ENCODE data around the gene ZNF221. TPM values are rescaled to one million over a fixed set of nuclear protein-coding genes. Genes with fewer than 3 reads are reported as not detected.

The ZNF221 gene
- total RNA-seq, 1 experiment from 2014 or later: 6.2 TPM

DNA sequence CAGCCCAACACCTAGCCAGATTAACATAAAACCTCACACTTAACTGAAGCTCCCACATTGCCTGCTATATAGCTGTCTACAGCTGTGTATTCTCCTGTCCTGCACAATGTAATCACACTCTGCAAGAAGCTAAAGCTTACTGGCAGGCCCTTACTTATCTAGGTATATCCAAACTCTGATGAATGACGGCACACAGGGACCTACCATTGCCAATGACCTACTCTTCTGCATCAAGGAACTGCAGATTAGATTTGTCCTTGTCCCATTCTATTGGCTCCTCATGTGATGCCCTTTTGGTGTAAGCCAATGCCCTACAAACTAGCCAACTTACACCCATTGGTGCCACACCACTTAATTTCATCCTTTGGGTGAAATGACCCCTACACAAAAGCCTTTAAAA is 42.4 kb upstream of the ZNF221 start:
- Mint-ChIP-seq H3K36me3 (ENCODE audit: insufficient read depth, unreplicated experiment) (peaks cover 14% of the 10 kb centered on the region), H3K27me3 (ENCODE audit: insufficient read depth, unreplicated experiment) (no peaks in the 10 kb centered on the region), H3K9me3 (ENCODE audit: unreplicated experiment) (peaks cover 55% of the 10 kb centered on the region), H3K4me3 (ENCODE audit: unreplicated experiment) (no peak overlapping the region), H3K4me1 (ENCODE audit: low read depth, unreplicated experiment) (no peaks in the 10 kb centered on the region), H3K27ac (ENCODE audit: unreplicated experiment) (no peak overlapping the region)
- ChIA-PET CTCF (no interaction called here), POLR2A (no interaction called here)
- no peaks in the 10 kb centered on the region for H3K27me3 ChIP-seq (replicated peaks; ENCODE audit: control insufficient read depth, insufficient read depth, low read length)
- 0 out of 2 replicates have a peak, but pooled peaks cover 2% of the 10 kb centered on the region for H3K36me3 ChIP-seq (ENCODE audit: control insufficient read depth, insufficient read depth, low read length)
- intact Hi-C loops (cut with micrococcal nuclease; ENCODE audit: unreplicated experiment): no loop called here
- H3K4me3 ChIP-seq (ENCODE audit: low read depth, low read length): no peak overlapping the region
- no peak for DNase-seq
- H3K9me3 ChIP-seq: peaks cover 31% of the 10 kb centered on the region
- TF ChIP-seq, protein P1, sequence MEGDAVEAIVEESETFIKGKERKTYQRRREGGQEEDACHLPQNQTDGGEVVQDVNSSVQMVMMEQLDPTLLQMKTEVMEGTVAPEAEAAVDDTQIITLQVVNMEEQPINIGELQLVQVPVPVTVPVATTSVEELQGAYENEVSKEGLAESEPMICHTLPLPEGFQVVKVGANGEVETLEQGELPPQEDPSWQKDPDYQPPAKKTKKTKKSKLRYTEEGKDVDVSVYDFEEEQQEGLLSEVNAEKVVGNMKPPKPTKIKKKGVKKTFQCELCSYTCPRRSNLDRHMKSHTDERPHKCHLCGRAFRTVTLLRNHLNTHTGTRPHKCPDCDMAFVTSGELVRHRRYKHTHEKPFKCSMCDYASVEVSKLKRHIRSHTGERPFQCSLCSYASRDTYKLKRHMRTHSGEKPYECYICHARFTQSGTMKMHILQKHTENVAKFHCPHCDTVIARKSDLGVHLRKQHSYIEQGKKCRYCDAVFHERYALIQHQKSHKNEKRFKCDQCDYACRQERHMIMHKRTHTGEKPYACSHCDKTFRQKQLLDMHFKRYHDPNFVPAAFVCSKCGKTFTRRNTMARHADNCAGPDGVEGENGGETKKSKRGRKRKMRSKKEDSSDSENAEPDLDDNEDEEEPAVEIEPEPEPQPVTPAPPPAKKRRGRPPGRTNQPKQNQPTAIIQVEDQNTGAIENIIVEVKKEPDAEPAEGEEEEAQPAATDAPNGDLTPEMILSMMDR (IDR thresholded peaks at IDR 0.05; ENCODE audit: insufficient read depth in 1 of 2, low read depth in 1 of 2, low read length in 1 of 2, severe bottlenecking in 1 of 2, unreplicated experiment in 1 of 2): no peak
- H3K4me1 ChIP-seq: no peaks in the 10 kb centered on the region
- no TSS peak for BruUV-seq (replicated peaks)

GRCh38 chr19:43910884-43911283 is 40.1 kb upstream of the ZNF221 start:
- H3K27me3 ChIP-seq (replicated peaks; ENCODE audit: control insufficient read depth, insufficient read depth, low read length): no peaks in the 10 kb centered on the region
- TF ChIP-seq, protein P1 (IDR thresholded peaks at IDR 0.05; ENCODE audit: insufficient read depth in 1 of 2, low read depth in 1 of 2, low read length in 1 of 2, severe bottlenecking in 1 of 2, unreplicated experiment in 1 of 2): no peak
- no TSS peak for BruUV-seq (replicated peaks)
- CTCF ChIA-PET: no interaction called here
- H3K4me1 Mint-ChIP-seq (ENCODE audit: low read depth, unreplicated experiment): no peaks in the 10 kb centered on the region
- H3K4me3 Mint-ChIP-seq (ENCODE audit: unreplicated experiment): no peak overlapping the region
- peaks cover 50% of the 10 kb centered on the region for H3K9me3 Mint-ChIP-seq (ENCODE audit: unreplicated experiment)
- no peak overlapping the region for H3K4me3 ChIP-seq (ENCODE audit: low read depth, low read length)
- POLR2A ChIA-PET: no interaction called here
- intact Hi-C loops (cut with micrococcal nuclease; ENCODE audit: unreplicated experiment): no loop called here
- H3K36me3 Mint-ChIP-seq (ENCODE audit: insufficient read depth, unreplicated experiment): peaks cover 32% of the 10 kb centered on the region
- H3K27me3 Mint-ChIP-seq (ENCODE audit: insufficient read depth, unreplicated experiment): no peaks in the 10 kb centered on the region
- H3K9me3 ChIP-seq: peaks cover 36% of the 10 kb centered on the region
- no peak for DNase-seq
- peaks cover 2% of the 10 kb centered on the region; the same call in 1 of the 2 replicates for H3K36me3 ChIP-seq (ENCODE audit: control insufficient read depth, insufficient read depth, low read length)
- H3K4me1 ChIP-seq: no peaks in the 10 kb centered on the region
- H3K27ac Mint-ChIP-seq (ENCODE audit: unreplicated experiment): no peak overlapping the region

DNA sequence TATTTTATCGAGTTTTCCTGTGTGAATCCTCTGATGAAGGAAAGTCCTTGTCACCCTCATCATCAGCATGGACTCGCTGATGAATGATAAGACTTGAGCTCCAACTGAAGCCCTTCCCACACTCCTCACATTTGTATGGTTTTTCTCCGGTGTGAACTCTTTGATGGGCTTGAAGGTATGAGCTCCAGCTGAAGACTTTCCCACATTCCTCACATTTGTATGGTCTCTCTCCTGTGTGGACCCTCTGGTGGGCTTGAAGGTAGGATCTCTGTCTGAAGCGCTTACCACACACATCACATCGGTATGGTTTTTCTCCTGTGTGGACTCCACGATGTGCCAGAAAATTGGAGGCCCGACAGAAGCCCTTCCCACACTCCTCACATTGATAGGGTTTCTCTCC is 37.6 kb upstream of the ZNF221 start:
- H3K4me3 ChIP-seq (ENCODE audit: low read depth, low read length): no peak overlapping the region
- Mint-ChIP-seq H3K27ac (ENCODE audit: unreplicated experiment) (no peak overlapping the region), H3K9me3 (ENCODE audit: unreplicated experiment) (peaks cover 45% of the 10 kb centered on the region), H3K36me3 (ENCODE audit: insufficient read depth, unreplicated experiment) (peaks cover 50% of the 10 kb centered on the region), H3K27me3 (ENCODE audit: insufficient read depth, unreplicated experiment) (no peaks in the 10 kb centered on the region), H3K4me3 (ENCODE audit: unreplicated experiment) (no peak overlapping the region), H3K4me1 (ENCODE audit: low read depth, unreplicated experiment) (no peaks in the 10 kb centered on the region)
- H3K36me3 ChIP-seq (ENCODE audit: control insufficient read depth, insufficient read depth, low read length): peaks cover 2% of the 10 kb centered on the region; the same call in 1 of the 2 replicates
- TF ChIP-seq, protein P1 (IDR thresholded peaks at IDR 0.05; ENCODE audit: insufficient read depth in 1 of 2, low read depth in 1 of 2, low read length in 1 of 2, severe bottlenecking in 1 of 2, unreplicated experiment in 1 of 2): no peak
- CTCF ChIA-PET: no interaction called here
- H3K4me1 ChIP-seq: no peaks in the 10 kb centered on the region
- no peak for DNase-seq
- H3K9me3 ChIP-seq: peaks cover 30% of the 10 kb centered on the region
- no peaks in the 10 kb centered on the region for H3K27me3 ChIP-seq (replicated peaks; ENCODE audit: control insufficient read depth, insufficient read depth, low read length)
- BruUV-seq (replicated peaks): TSS peak; percentile 18
- POLR2A ChIA-PET: no interaction called here
- intact Hi-C loops (cut with micrococcal nuclease; ENCODE audit: unreplicated experiment): no loop called here
